Breast epithelium (tissue), 3 donors: ENCODE results near the gene ABCG5. TPM values are rescaled to one million over a fixed set of nuclear protein-coding genes. Genes with fewer than 3 reads are reported as not detected.

Experiments used
- total RNA-seq, 3 donors: library from RNA; depleted of rRNA; stranded (reverse); fragments of >200 nt; gene quantifications; one replicate each; pipeline ENCODE4 v1.1.0, GENCODE V29; 2016

ABCG5 gene
- total RNA-seq, 3 donors from 2014 or later = not detected

Other genes starting within 250 kb of the ABCG5 start
- 10 to 100 TPM; 41.1 to 60.6 (median 49.5) TPM for gene THADA, start 242.8 kb downstream of the ABCG5 start, total RNA-seq
- 10 to 100 TPM; 42.1 to 67.2 (median 63.5) TPM for gene PLEKHH2, start 201.6 kb downstream of the ABCG5 start, total RNA-seq
- 1 to 10 TPM; 2.0 to 2.9 (median 2.0) TPM for gene C1GALT1C1L, start 162.4 kb downstream of the ABCG5 start, total RNA-seq
- gene DYNC2LI1, start 64.8 kb downstream of the ABCG5 start, total RNA-seq = 10 to 100 TPM; 30.9 to 52.1 (median 40.6) TPM
- under 1 TPM in 1 of 3 donors, not detected in 2; 0.15 TPM for gene ABCG8, start 132 bp upstream of the ABCG5 start, total RNA-seq
- gene LRPPRC, start 157.2 kb upstream of the ABCG5 start, total RNA-seq = 10 to 100 TPM; 61.6 to 75.4 (median 65.1) TPM